ENCODE data around the gene TPP2.

The TPP2 gene

GRCh38 chr13:102694937-102695336 is 98.2 kb downstream of the TPP2 start, which contains the start of gene METTL21C:
Gene METTL21C (minus strand): TSS chr13:102695044. CDS start chr13:102694498, 546 bp downstream.
- DNase-seq (ENCODE audit: low read depth), result no peak

DNA sequence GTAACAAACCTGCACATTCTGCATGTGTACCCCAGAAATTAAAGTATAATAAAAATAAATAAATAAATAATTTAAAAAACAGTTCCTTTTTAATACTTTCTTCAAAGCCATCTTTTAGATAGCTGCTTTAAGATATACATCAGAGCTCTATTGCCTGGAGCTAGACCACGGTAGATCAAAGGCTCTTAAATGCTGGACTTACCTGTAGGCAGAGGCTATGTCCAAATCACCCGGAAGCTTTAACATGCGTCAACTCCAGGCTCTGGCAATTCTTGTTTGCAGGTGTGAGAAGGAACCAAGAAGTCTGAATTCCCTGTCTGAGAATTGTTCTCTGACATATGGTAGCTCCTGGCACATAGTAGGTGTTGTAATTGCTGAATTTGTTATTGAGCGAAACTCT is 99.7 kb downstream of the TPP2 start:
- DNase-seq (ENCODE audit: low read depth), result no peak

- DNase-seq (ENCODE audit: low read depth), result no peak
Observed at GRCh38 chr13:102697264-102697663, 100.5 kb downstream of the TPP2 start.

- DNase-seq (ENCODE audit: low read depth), result no peak
Observed at GRCh38 chr13:102697929-102698648, 101.3 kb downstream of the TPP2 start.

GRCh38 chr13:102698649-102698980 is 101.8 kb downstream of the TPP2 start:
- DNase-seq (ENCODE audit: low read depth), result no peak

DNA sequence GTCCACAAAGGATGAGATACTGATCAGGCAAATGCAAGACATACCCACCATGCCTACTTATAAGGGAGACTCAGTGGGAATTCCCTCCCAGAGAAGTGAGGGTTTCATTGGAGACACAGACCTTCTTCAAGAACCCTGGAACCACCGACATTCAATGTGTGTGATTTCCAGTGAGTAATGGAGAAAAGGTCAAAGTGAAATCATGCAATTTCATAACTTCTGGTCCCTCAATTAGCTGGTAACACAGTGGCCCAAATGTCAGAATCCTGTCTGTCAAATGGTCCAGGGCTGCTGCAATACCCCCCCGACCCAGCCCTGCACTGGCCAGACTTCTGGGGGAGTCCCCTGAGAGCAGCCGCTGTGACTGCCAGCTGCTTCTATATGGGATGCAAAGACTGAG is 102.7 kb downstream of the TPP2 start:
- no peak for DNase-seq (ENCODE audit: low read depth)

DNA sequence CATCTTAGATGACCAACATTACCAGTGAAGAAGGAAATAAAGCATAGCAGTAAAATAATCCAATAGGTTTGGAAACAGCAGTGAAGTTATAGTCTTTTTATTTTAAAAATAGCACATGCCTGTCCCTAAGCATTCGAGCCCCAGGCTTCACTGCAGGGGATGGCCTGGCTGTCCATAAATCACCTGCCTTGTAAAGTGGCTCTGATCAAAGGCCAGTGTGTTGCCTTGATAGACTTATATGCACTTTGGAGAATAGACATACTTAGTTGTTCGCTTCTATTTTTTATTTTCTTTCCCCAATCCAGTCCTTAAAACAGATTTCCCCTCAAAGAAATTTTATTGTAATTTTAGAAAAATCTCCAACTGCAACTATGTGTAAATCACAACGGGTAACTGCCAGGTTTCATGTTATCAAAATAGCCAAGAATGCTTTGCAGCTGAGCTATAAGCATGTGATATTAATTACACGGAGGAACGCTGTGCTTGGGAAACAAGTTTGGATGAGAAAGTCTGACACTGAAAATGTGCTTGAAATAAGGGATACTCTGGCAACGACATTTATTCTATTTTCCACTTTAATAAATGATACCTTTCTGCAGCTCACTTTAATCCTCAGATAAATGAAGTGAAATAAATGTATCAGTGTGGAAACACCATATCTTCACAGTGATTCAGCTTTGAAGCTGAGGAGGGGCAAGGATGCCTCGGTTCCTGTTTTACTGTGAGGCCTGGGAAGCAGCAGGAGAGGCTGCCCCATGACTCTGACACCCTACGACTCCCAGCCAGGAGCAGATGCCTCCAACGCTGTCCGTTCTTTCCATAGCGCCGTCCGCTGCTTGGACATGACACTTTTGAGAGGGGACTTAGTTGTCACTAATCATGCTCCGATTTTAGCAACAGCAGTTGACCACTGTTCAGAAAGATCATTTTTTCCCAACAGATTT is 103.6 kb downstream of the TPP2 start:
- DNase-seq (ENCODE audit: low read depth), result no peak

DNA sequence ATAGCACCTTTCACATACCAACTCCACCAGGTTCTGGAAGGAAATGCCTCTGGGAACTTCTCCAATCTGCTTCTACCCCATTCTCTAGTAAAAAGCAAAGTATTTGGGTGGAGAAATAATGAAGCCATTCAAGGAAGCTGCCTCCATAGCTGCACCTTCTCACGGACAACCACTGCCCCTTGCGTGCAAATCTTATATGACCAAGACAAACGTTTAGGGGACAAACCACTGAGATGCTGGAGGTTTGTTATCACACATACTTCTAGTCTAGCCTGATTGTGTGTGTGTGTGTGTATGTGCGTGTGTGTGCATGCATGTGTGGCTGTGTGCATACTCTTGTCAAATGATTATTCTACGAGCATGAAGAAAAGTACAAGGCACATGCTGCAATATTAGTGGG is 104.5 kb downstream of the TPP2 start:
- DNase-seq (ENCODE audit: low read depth), result no peak

- DNase-seq (ENCODE audit: low read depth), result no peak
Observed at GRCh38 chr13:102702965-102703725, 106.4 kb downstream of the TPP2 start.

- DNase-seq (ENCODE audit: low read depth), result no peak
Observed at GRCh38 chr13:102703726-102704035, 106.9 kb downstream of the TPP2 start.

- DNase-seq (ENCODE audit: low read depth), result no peak
Observed at GRCh38 chr13:102704238-102705058, 107.7 kb downstream of the TPP2 start.

GRCh38 chr13:102707467-102707866 is 110.7 kb downstream of the TPP2 start:
- no peak for DNase-seq (ENCODE audit: low read depth)

GRCh38 chr13:102708211-102708610 is 111.4 kb downstream of the TPP2 start:
- no peak for DNase-seq (ENCODE audit: low read depth)

DNA sequence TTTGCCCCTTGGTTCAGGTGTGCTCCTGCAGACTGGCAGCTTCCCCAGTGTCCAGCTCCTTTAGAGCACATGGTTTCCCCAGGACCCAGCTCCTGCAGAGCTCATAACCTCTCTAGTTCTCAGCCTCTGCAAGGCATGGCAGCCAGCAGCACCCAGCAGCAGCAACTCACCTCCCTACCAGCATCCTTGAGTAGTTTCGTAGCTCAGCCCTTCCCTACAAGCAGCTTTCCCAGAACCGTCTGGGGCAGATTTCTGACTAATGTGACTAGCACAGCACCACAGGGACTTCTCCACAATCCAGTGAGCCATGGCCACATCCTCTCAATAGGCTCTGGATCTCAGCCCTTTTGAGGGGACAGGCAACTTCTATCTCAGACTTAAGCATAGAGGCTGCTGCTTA is 112.2 kb downstream of the TPP2 start:
- DNase-seq (ENCODE audit: low read depth), result no peak

DNA sequence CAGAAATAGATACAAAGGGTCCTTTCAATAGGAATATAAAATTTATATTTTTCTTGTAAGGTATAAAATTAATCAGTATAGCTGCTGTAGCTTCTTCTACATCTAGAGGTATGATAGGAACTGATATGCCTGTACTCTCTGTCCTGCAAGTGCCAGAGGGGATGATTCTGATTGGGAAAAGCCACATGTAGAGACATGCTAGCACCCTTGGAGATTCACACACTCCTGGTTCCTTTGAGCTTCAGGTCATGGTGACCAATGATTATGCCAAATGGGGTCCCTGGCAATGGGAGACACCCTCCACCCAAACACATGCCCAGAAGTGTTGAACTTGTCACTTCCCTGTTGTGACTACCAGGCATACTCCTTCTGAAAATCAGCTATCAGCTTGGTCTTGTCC is 112.8 kb downstream of the TPP2 start:
- DNase-seq (ENCODE audit: low read depth), result no peak

GRCh38 chr13:102710261-102710679 is 113.5 kb downstream of the TPP2 start:
- no peak for DNase-seq (ENCODE audit: low read depth)

DNA sequence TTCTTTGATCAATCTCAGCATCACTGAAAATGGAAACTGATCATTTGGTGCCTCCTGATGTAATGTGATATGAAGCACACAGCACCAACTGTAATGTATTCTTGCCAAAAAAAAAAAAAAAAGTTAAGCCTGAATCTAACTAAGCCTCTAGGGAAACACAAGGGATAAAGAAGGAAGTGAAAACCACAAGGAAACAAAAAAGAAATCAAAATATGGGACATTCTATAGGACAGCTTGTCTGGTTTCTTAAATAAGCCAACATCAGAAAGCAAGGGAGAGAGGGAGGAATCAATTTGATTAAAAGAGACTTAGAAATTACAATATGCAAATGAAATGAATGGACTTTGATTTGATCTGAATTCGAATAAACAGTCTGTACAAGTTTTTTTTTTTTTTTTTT is 118.7 kb downstream of the TPP2 start:
- DNase-seq (ENCODE audit: low read depth), result no peak

GRCh38 chr13:102718746-102719145 is 122.0 kb downstream of the TPP2 start:
- DNase-seq (ENCODE audit: low read depth), result no peak

GRCh38 chr13:102721800-102722231 is 125.0 kb downstream of the TPP2 start:
- DNase-seq (ENCODE audit: low read depth), result no peak

DNA sequence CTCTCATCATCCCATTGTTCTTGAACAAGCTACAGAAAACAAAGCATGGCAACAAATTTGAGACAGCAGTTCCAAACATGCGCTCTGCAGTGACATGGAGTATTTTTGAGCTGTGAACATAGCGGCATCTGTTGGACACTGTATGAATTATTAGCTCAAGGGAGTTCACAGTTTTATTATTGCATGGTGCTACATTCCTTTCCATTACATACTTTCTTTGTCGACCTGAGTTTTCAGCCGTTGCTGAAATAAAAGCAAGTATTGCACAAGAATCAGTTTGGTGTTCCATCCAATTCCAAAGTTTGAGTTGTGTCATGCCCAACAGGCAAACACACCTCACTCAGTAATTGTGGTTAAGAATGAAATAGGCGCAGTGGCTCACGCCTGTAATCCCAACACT is 128.1 kb downstream of the TPP2 start:
- DNase-seq (ENCODE audit: low read depth), result no peak

GRCh38 chr13:102726430-102726829 is 129.6 kb downstream of the TPP2 start:
- no peak for DNase-seq (ENCODE audit: low read depth)

Measured in stimulated activated CD8-positive, alpha-beta memory T cell treated with anti-CD3 and anti-CD28 coated beads, Interleukin-15, amount 100 ng/mL, for 24 hours (primary cell).